Liver (tissue), 9 donors: ENCODE measurements around the gene CCBE1. TPM values are rescaled to one million over a fixed set of nuclear protein-coding genes. Genes with fewer than 3 reads are reported as not detected.

ENCODE experiments used
- DNase-seq: peaks from one replicate; pipeline ENCODE4 v3.0.0-alpha.2; 2017; ENCODE audit warnings: low spot score
- H3K27ac ChIP-seq, 2 donors: one replicate each; pipeline ENCODE4 v1.7.0; 2013; ENCODE audit warnings: inconsistent platforms in 2 of 2, low read length in 2 of 2, control low read depth in 1 of 2, low read depth in 1 of 2, mild to moderate bottlenecking in 1 of 2
- H3K27me3 ChIP-seq, 4 donors: one replicate each; pipeline versions ENCODE4 v1.6.1 to v1.7.0; 2013; ENCODE audit warnings: low read length in 3 of 4, inconsistent platforms in 1 of 4, mild to moderate bottlenecking in 1 of 4, moderate library complexity in 1 of 4; ENCODE audit not compliant: control insufficient read depth in 4 of 4, insufficient read depth in 4 of 4
- H3K36me3 ChIP-seq, 4 donors: one replicate each; pipeline versions ENCODE4 v1.6.1 to v1.7.0; 2013; ENCODE audit warnings: low read length in 3 of 4, mild to moderate bottlenecking in 3 of 4, low read depth in 1 of 4, moderate library complexity in 1 of 4; ENCODE audit not compliant: control insufficient read depth in 4 of 4, insufficient read depth in 3 of 4
- H3K4me1 ChIP-seq, 4 donors: one replicate each; pipeline versions ENCODE4 v1.6.1 to v1.7.0; 2013; ENCODE audit warnings: low read length in 3 of 4, mild to moderate bottlenecking in 3 of 4, moderate library complexity in 1 of 4; ENCODE audit not compliant: control insufficient read depth in 4 of 4, insufficient read depth in 4 of 4
- H3K4me3 ChIP-seq, 3 donors: one replicate each; pipeline versions ENCODE4 v1.6.1 to v1.7.0; 2013; ENCODE audit warnings: low read length in 3 of 3, control low read depth in 1 of 3, low read depth in 1 of 3, mild to moderate bottlenecking in 1 of 3
- H3K9ac ChIP-seq, 2 donors: one replicate each; pipeline ENCODE4 v1.7.0; 2013; ENCODE audit warnings: low read length in 2 of 2, mild to moderate bottlenecking in 2 of 2, moderate library complexity in 2 of 2, control low read depth in 1 of 2, low read depth in 1 of 2
- H3K9me3 ChIP-seq, 4 donors: one replicate each; pipeline versions ENCODE4 v1.6.1 to v1.7.0; 2013; ENCODE audit warnings: low read length in 3 of 4; ENCODE audit not compliant: control insufficient read depth in 4 of 4
- EGR1 ChIP-seq, 2 donors: IDR thresholded peaks; 2 replicates each; pipeline ENCODE4 v1.6.1; 2016 to 2018; ENCODE audit warnings: antibody characterized with exemption in 2 of 2, low read depth in 2 of 2
- FOXA2 ChIP-seq: IDR thresholded peaks from 2 replicates; pipeline ENCODE4 v1.6.1; 2016; ENCODE audit warnings: antibody characterized with exemption
- GABPA ChIP-seq, 2 donors: IDR thresholded peaks in 1 of 2; conservative IDR thresholded peaks in 1 of 2; 2 replicates each; pipeline ENCODE4 v1.6.1; 2016; ENCODE audit warnings: antibody characterized with exemption in 2 of 2, mild to moderate bottlenecking in 1 of 2, moderate library complexity in 1 of 2
- HNF4A ChIP-seq, 2 donors: conservative IDR thresholded peaks; 2 replicates each; pipeline ENCODE4 v1.6.1; 2016; ENCODE audit warnings: antibody characterized with exemption in 2 of 2, mild to moderate bottlenecking in 2 of 2
- HNF4G ChIP-seq: IDR thresholded peaks from 2 replicates; pipeline ENCODE4 v1.6.1; 2016; ENCODE audit warnings: antibody characterized with exemption
- JUND ChIP-seq, 2 donors: IDR thresholded peaks; 2 replicates each; pipeline ENCODE4 v1.6.1; 2016; ENCODE audit warnings: antibody characterized with exemption in 2 of 2
- NR2F2 ChIP-seq: IDR thresholded peaks from 2 replicates; pipeline ENCODE4 v1.6.1; 2016; ENCODE audit warnings: antibody characterized with exemption
- RXRA ChIP-seq, 2 donors: IDR thresholded peaks; 2 replicates each; pipeline ENCODE4 v1.6.1; 2017 to 2018; ENCODE audit warnings: antibody characterized with exemption in 2 of 2, mild to moderate bottlenecking in 1 of 2
- SP1 ChIP-seq: IDR thresholded peaks from 2 replicates; pipeline ENCODE4 v1.6.1; 2018; ENCODE audit warnings: antibody characterized with exemption, mild to moderate bottlenecking
- TAF1 ChIP-seq: conservative IDR thresholded peaks from 2 replicates; pipeline ENCODE4 v1.6.1; 2016; ENCODE audit warnings: antibody characterized with exemption, mild to moderate bottlenecking
- YY1 ChIP-seq: IDR thresholded peaks from 2 replicates; pipeline ENCODE4 v1.6.1; 2016; ENCODE audit warnings: antibody characterized with exemption, mild to moderate bottlenecking
- WGBS: extraction: QIAGEN DNeasy Blood & Tissue Kit; methylation state at CpG from one replicate; pipeline ENCODE4 v1.1.7; 2013; 5-methylcytosine and 5-hydroxymethylcytosine counted together
- polyA plus RNA-seq, 2 donors: library from polyadenylated mRNA; stranded (reverse) in 1 of 2; unstranded in 1 of 2; fragments of 200-250 nt in 1 of 2; fragments of >200 nt in 1 of 2; fragmentation: Nextera tagmentation in 1 of 2; extraction: Ambion mirVana in 1 of 2; gene quantifications; one replicate each; pipeline versions ENCODE4 v1.2.1 to v1.2.3, GENCODE V29; 2013 to 2015
- total RNA-seq, 2 donors: library from RNA; depleted of rRNA; stranded (reverse); fragments of >200 nt; gene quantifications; one replicate each; pipeline ENCODE4 v1.2.3, GENCODE V29; 2014
- TF ChIP-seq, protein P1 (sequence below): IDR thresholded peaks from 2 replicates; pipeline ENCODE4 v1.6.1; 2016; ENCODE audit warnings: antibody characterized with exemption
- TF ChIP-seq, protein P2 (sequence below): IDR thresholded peaks from 2 replicates; pipeline ENCODE4 v1.6.1; 2016; ENCODE audit warnings: antibody characterized with exemption
- TF ChIP-seq, protein P3 (sequence below): fragments of 150-350 bp; IDR thresholded peaks from 2 replicates; pipeline ENCODE4 v1.5.1; 2017; ENCODE audit warnings: improper control_type of control experiment, low read depth, low read length; ENCODE audit not compliant: missing input control
- TF ChIP-seq, protein P4 (sequence below): IDR thresholded peaks from 2 replicates; pipeline ENCODE4 v1.6.1; 2016; ENCODE audit warnings: antibody characterized with exemption, mild to moderate bottlenecking
- TF ChIP-seq, protein P5 (sequence below): IDR thresholded peaks from 2 replicates; pipeline ENCODE4 v1.6.1; 2016; ENCODE audit warnings: antibody characterized with exemption
- donor health status: healthy.
- donor health status: healthy.
- donor health status: healthy.
- donor health status: healthy.
- donor health status: healthy.

Gene CCBE1
- total and polyA plus RNA-seq, 4 donors: 1.8 to 2.6 (median 2.2) TPM

DNA sequence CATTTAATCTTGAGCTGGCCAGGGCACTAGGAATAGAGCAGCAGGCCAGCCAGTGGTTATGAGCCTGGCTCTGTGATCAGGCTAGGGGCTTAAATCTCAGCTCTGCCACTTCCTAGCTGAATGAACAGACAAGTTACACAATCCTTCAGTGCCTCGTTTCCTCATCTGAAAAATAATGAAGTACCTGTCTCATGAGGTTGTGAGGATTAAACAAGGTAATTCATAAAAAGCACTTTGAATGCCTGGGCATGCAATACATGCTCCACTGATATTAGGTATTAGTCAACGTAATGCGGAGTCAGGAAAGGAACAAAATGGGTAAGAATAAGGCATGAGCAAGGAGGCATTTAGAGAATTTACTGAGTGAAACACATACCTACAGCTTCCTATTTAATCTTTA lies 100.2 kb downstream of the CCBE1 start:
- 76% methylated on average over 3 of the region's 3 CpGs for WGBS
- no peak for TF ChIP-seq NR2F2
- TF ChIP-seq JUND (IDR thresholded peaks at IDR 0.05): no peak
- TF ChIP-seq, protein P1, sequence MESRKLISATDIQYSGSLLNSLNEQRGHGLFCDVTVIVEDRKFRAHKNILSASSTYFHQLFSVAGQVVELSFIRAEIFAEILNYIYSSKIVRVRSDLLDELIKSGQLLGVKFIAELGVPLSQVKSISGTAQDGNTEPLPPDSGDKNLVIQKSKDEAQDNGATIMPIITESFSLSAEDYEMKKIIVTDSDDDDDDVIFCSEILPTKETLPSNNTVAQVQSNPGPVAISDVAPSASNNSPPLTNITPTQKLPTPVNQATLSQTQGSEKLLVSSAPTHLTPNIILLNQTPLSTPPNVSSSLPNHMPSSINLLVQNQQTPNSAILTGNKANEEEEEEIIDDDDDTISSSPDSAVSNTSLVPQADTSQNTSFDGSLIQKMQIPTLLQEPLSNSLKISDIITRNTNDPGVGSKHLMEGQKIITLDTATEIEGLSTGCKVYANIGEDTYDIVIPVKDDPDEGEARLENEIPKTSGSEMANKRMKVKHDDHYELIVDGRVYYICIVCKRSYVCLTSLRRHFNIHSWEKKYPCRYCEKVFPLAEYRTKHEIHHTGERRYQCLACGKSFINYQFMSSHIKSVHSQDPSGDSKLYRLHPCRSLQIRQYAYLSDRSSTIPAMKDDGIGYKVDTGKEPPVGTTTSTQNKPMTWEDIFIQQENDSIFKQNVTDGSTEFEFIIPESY: no peak
- TF ChIP-seq, protein P2, sequence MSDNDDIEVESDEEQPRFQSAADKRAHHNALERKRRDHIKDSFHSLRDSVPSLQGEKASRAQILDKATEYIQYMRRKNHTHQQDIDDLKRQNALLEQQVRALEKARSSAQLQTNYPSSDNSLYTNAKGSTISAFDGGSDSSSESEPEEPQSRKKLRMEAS: no peak
- TF ChIP-seq HNF4G: no peak
- no peak for TF ChIP-seq TAF1
- TF ChIP-seq RXRA (IDR thresholded peaks at IDR 0.05): no peak
- TF ChIP-seq EGR1 (IDR thresholded peaks at IDR 0.05; ENCODE audit: low read depth in 2 of 2): no peak

DNA sequence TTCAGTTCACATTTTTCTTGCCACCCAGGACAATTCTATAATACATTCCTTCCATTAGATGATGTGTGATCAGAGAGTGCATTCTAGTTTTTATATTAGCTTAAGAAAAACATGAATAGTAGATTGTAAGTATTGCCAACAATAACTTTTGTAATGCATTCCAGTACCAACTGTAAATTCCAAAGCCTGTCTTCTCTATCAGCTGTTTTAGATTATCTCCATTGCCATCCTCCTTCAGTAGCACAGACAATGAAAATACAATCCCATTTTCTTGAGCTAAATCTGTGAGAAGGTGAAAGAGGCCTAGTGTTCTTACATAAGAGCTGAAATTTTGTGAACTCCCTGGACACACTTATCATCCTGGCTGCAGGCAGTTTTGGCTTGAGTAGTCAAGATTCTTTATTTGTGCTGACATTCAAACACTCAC lies 103.9 kb downstream of the CCBE1 start:
- TF ChIP-seq GABPA (IDR thresholded peaks at IDR 0.05 in 1 of 2, conservative IDR thresholded peaks at IDR 0.05 in 1 of 2) (no peak), HNF4G (no peak), EGR1 (IDR thresholded peaks at IDR 0.05; ENCODE audit: low read depth in 2 of 2) (no peak), FOXA2 (no peak), JUND (IDR thresholded peaks at IDR 0.05) (no peak), TAF1 (no peak), NR2F2 (no peak), YY1 (no peak), SP1 (no peak), HNF4A (conservative IDR thresholded peaks at IDR 0.05) (no peak)
- TF ChIP-seq, protein P3, sequence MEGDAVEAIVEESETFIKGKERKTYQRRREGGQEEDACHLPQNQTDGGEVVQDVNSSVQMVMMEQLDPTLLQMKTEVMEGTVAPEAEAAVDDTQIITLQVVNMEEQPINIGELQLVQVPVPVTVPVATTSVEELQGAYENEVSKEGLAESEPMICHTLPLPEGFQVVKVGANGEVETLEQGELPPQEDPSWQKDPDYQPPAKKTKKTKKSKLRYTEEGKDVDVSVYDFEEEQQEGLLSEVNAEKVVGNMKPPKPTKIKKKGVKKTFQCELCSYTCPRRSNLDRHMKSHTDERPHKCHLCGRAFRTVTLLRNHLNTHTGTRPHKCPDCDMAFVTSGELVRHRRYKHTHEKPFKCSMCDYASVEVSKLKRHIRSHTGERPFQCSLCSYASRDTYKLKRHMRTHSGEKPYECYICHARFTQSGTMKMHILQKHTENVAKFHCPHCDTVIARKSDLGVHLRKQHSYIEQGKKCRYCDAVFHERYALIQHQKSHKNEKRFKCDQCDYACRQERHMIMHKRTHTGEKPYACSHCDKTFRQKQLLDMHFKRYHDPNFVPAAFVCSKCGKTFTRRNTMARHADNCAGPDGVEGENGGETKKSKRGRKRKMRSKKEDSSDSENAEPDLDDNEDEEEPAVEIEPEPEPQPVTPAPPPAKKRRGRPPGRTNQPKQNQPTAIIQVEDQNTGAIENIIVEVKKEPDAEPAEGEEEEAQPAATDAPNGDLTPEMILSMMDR: no peak
- TF ChIP-seq, protein P4, sequence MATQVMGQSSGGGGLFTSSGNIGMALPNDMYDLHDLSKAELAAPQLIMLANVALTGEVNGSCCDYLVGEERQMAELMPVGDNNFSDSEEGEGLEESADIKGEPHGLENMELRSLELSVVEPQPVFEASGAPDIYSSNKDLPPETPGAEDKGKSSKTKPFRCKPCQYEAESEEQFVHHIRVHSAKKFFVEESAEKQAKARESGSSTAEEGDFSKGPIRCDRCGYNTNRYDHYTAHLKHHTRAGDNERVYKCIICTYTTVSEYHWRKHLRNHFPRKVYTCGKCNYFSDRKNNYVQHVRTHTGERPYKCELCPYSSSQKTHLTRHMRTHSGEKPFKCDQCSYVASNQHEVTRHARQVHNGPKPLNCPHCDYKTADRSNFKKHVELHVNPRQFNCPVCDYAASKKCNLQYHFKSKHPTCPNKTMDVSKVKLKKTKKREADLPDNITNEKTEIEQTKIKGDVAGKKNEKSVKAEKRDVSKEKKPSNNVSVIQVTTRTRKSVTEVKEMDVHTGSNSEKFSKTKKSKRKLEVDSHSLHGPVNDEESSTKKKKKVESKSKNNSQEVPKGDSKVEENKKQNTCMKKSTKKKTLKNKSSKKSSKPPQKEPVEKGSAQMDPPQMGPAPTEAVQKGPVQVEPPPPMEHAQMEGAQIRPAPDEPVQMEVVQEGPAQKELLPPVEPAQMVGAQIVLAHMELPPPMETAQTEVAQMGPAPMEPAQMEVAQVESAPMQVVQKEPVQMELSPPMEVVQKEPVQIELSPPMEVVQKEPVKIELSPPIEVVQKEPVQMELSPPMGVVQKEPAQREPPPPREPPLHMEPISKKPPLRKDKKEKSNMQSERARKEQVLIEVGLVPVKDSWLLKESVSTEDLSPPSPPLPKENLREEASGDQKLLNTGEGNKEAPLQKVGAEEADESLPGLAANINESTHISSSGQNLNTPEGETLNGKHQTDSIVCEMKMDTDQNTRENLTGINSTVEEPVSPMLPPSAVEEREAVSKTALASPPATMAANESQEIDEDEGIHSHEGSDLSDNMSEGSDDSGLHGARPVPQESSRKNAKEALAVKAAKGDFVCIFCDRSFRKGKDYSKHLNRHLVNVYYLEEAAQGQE: no peak
- TF ChIP-seq, protein P5, sequence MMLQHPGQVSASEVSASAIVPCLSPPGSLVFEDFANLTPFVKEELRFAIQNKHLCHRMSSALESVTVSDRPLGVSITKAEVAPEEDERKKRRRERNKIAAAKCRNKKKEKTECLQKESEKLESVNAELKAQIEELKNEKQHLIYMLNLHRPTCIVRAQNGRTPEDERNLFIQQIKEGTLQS: no peak
- Histone ChIP-seq H3K9me3 (peaks cover 0 to 5% (median 0%) of the 10 kb centered on the region in 4 donors), H3K27me3 (no peaks in the 10 kb centered on the region), H3K9ac (no peak overlapping the region), H3K4me1 (no peaks in the 10 kb centered on the region), H3K36me3 (no peaks in the 10 kb centered on the region), H3K4me3 (no peak overlapping the region), H3K27ac (no peak overlapping the region)
- DNase-seq: no peak

More for the DNA sequence above, 100.2 kb downstream of the CCBE1 start:
- H3K9ac ChIP-seq: no peak overlapping the region
- H3K4me1 ChIP-seq: no peaks in the 10 kb centered on the region
- no peak overlapping the region for H3K27ac ChIP-seq
- H3K36me3 ChIP-seq: no peaks in the 10 kb centered on the region
- H3K27me3 ChIP-seq: no peaks in the 10 kb centered on the region
- DNase-seq: no peak
- no peaks in the 10 kb centered on the region for H3K9me3 ChIP-seq
- no peak overlapping the region for H3K4me3 ChIP-seq
